Gastroesophageal sphincter (tissue), 3 donors: ENCODE data around the gene CARHSP1.

Experiments
- CTCF ChIP-seq, 4 experiments: fragments of 200-600 bp in 2 of 4; fragments of 450-650 bp in 2 of 4; sonication (generic) in 1 of 4; IDR thresholded peaks; one replicate each; pipeline ENCODE4 v1.5.1; 2017 to 2019; ENCODE audit warnings: antibody characterized with exemption in 4 of 4, mild to moderate bottlenecking in 2 of 4, moderate library complexity in 2 of 4
- EP300 ChIP-seq: sonication (generic); formaldehyde crosslinking; IDR thresholded peaks from one replicate; pipeline ENCODE4 v1.6.1; 2017; ENCODE audit warnings: antibody characterized with exemption, mild to moderate bottlenecking
- POLR2AphosphoS5 ChIP-seq: sonication (generic); formaldehyde crosslinking; IDR thresholded peaks from one replicate; pipeline ENCODE4 v1.6.1; 2017; ENCODE audit warnings: antibody characterized with exemption

- TF ChIP-seq CTCF (IDR thresholded peaks at IDR 0.05): no peak
- no peak for TF ChIP-seq POLR2AphosphoS5
- TF ChIP-seq EP300: no peak
Observed at GRCh38 chr16:8847145-8847544, 21.7 kb downstream of the CARHSP1 start.
